Tongue (tissue), 2 donors: Measurements from ENCODE around the gene RPL27A. TPM values are rescaled to one million over a fixed set of nuclear protein-coding genes. Genes with fewer than 3 reads are reported as not detected.

Experiments used
- DNase-seq: peaks from one replicate; pipeline ENCODE4 v3.0.0-alpha.2; 2015
- total RNA-seq: library from RNA; depleted of rRNA; stranded (reverse); fragments of >200 nt; gene quantifications from one replicate; pipeline ENCODE4 v1.2.3, GENCODE V29; 2014

Gene RPL27A
- total RNA-seq, 1 donor from 2014 or later = 814 TPM

- DNase-seq = no peak
These were observed 19.5 kb downstream of the RPL27A start for GRCh38 chr11:8701891-8702597.

DNA sequence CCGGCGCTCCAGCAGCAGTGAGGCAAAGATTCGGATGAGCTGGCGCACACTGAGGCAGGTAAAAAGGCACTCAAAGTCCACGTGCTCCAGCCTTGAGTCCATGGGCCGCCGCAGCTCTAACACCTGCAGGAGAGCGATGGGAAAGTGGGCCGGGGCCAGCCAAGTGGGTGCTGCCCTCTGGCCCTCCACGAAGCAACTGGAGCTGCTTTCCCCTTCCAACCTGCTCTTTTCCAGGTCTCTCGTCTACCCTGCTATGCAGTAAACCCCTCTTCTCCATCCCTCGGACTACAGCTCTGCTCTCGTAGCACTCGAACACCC lies 20.0 kb downstream of the RPL27A start:
- no peak for DNase-seq

DNA sequence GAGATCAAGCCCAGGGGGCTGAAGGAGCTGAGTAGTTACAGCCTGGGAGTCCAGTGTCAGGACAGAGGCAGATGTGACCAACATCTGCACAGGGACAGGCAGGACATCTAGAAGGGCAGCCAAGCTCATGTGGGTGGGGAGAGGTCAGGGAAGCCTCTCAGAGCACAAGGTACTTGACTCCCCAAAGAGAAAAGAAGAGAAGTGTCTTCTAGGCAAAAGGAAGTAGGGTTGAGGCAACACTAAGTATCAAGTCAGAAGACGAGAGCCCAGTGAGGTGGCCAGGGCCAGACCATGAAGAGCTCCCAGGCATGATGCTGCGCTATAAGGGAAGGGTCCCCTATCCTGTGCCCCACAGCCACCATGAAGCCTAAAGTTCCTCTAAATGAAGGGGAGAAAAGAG lies 21.5 kb downstream of the RPL27A start:
- no peak for DNase-seq

GRCh38 chr11:8705146-8705545 lies 22.6 kb downstream of the RPL27A start:
- DNase-seq = no peak

GRCh38 chr11:8706673-8707432 lies 24.3 kb downstream of the RPL27A start:
- DNase-seq = no peak

- peak; percentile 84 for DNase-seq
These were observed 25.1 kb downstream of the RPL27A start for GRCh38 chr11:8707541-8708191.

- peak; percentile 97 for DNase-seq
These were observed 26.5 kb downstream of the RPL27A start for GRCh38 chr11:8709002-8709672.

DNA sequence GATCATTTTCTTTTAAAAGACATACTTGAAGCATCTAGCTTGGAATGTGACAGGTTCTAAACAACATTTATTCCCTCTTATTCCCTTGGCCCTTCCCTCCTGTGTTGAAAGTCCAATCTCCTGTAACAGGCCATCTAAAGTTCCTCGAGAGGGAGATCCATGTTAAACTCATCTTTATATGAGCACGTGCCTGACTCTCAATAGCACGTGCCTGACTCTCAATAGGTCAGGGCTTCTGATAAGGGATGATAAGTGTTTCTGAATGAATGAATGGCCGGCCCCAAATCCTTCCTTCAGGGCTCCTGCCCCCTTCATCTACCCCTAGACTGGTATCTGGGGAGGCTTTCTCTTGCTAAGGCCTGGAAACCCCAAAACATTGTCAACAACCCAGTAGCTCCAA lies 27.2 kb downstream of the RPL27A start:
- DNase-seq = no peak

GRCh38 chr11:8711895-8712442 lies 29.4 kb downstream of the RPL27A start:
- DNase-seq = no peak

- no peak for DNase-seq
These were observed 29.9 kb downstream of the RPL27A start for GRCh38 chr11:8712506-8712905.

GRCh38 chr11:8713760-8714454 lies 31.3 kb downstream of the RPL27A start:
- peak; percentile 50 for DNase-seq

DNA sequence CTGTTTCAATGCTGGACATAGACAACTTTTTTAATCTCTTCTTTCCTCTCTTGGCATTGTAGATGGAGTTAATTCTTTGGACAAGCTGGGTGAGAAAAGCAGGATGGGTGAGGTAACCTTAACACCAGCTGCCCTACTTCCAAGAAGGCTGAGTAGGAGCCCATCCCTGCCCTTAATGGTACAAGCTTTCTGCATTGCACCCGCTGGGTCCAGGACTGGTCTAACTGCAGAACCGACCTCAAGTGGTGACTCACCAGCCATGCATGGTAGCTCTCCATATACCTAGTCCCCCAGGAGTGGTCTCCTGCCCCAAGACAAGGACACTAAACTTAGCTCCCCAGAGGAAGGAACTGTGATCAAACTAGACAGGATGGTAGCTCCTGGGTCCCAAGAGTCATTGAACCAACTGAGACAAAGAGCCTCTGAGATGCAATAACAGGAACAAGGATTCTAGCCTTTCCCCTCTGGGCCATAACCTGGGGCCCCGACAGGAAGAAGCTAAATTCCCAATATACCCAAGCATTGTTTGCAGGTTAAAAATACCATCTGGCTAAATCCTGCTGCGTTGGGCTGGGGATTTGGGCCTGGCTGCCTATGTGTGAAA lies 32.1 kb downstream of the RPL27A start:
- no peak for DNase-seq

DNA sequence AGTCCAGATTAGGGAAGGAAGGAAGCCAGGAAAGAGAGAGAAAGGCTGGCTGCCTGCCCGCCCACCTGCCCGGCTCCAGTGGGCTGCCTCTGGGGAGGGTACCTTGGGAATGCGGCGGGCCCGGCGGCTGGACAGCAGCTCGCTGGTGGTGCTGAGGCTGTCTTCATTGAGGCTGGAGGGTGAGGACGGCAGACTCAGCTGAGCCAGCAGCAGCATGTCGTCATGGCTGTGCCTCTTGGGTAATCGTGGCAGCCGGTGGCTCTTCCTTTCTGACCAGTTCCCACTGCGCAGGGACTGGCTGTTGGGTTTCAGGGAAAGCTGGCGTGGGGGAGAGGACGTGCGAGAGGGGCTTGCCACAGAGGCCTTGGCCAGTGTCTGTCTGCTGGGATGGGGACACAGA lies 32.9 kb downstream of the RPL27A start:
- DNase-seq = no peak

- no peak for DNase-seq
These were observed 34.9 kb downstream of the RPL27A start for GRCh38 chr11:8717544-8717875.

DNA sequence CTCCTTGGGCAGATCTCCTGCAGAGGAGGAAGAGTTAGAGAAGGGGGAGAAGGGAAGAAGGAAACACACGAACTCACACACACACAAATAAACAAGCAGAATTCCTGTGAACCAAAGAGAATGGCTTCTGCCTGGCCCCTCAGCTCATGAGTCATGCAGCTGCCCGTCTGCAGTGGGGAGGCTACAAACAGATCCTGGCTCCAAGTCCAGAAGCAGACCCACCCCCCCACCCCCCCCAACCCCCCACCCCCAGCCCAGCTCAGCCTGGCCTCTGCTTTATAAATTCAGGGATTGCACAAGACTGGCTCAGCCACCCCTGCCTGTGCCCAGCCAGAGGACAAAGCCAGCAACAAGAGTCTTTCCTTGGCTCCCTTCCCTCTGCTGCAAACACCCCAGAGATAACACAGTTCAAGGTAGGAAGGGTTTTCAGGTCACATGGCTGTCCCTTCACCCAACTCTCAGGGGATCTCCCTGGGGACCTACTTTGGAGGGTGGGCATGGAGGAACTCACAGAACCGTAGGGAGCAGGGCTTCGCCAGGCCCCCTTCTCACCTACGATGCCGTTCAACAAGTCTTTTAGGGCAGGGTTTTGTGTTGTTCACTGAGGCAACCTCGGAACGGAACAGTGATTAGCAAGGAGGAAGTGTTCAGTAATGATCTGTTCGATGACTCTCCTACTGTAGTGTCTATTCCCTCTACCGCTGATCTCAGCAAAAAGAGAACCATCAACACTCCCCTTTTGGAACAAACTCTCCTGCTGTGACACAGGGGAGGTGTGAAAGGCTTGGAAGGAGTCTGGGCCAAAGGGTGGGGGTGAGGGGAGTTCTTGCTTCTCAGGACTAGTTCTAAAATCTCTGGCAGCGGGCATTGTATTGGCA lies 35.5 kb downstream of the RPL27A start:
- peak; percentile 55 for DNase-seq

DNA sequence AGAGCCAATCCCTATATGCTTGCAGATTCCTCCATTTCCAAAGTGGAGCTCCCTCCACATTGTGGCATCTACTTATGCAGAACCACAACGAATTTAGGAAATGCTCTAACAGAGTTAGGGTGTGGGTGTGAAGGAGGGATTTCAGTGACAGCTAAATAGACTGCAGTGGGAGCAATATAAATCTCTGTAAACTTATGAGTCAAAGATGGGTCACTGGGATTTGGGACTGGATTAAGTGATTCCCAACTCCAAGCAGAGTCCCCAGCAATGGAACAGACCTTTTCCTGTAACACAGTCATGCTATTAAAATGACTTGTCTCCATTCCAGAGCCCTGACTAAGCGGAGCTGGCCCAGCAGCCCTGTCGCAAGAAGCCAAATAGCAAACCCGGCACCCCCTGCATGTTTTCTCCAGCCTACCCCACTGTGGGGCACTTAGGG lies 36.6 kb downstream of the RPL27A start:
- DNase-seq = peak; percentile 87

DNA sequence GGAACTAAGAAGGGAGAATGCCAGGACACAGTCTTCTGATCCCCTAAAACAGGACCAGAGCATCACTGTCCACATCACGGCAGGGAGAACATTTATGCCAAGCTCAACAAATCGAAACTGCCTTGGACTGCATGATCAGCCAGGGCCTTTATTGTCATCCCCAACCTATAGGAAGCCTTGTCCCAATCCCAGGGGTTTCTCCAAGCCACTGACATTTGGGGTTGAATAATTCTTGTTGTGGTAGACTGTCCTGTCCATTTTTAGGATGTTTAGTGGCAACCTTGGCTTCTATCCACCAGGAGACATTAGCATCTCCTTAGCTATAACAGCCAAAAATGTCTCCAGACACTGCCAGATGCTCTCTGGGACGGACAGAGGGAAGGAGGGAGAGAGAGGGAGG lies 37.1 kb downstream of the RPL27A start:
- no peak for DNase-seq

DNA sequence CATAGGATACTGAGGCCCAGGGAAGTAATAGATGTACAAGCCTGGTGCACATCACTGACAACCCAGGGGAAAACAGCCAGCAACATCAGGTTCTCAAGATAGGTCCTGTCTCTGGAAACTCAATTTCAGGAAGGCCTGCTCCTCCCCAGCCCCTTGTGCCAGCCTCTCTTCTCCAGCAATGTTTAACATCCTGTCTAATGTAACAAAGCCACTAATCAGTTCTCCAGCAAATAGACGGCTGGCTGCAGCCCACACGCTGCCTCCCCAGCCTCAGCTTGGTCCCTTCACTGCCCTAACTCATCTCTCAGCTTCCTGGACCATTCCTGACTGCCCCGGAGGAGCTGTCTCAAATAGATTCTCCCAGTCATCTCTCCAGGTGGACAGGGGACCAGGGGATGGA lies 37.8 kb downstream of the RPL27A start:
- no peak for DNase-seq

- DNase-seq = peak; percentile 83
These were observed 38.4 kb downstream of the RPL27A start for GRCh38 chr11:8720868-8721608.
